Dedifferentiated amniotic fluid mesenchymal stem cell (primary cell): Measurements from ENCODE around the gene GFAP.

ENCODE experiments used
- DNase-seq: peaks from one replicate; pipeline ENCODE4 v3.0.0-alpha.2; 2016; ENCODE audit errors: extremely low spot score

The GFAP gene

GRCh38 chr17:44863061-44863918, 52.0 kb downstream of the GFAP start:
- DNase-seq = no peak

GRCh38 chr17:44862278-44862914, 52.9 kb downstream of the GFAP start:
- no peak for DNase-seq

DNA sequence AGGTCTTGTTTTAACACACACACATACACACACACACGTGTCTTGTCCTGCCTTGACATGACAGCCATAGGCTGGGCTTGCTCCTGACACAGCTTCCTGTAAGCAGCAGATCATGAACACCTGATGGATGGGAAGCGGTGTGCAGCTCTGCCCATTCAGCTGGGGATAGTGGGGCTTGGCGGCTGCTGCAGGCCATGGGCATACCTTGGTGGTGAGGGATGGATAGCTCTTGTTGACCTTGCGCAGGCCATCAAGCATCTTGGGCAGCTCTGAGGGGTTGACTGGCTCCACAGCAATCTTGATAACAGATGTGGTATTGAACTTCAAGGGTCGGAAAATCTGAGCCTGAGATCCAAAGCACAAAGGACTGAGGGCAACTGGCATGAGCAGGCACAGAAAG, 55.6 kb downstream of the GFAP start:
- no peak for DNase-seq

GRCh38 chr17:44854192-44854591, 61.1 kb downstream of the GFAP start:
- no peak for DNase-seq
